ENCODE data around the gene CRABP1. TPM values are rescaled to one million over a fixed set of nuclear protein-coding genes. Genes with fewer than 3 reads are reported as not detected.

The CRABP1 gene
- total RNA-seq, 1 donor from 2014 or later = 320 TPM

GRCh38 chr15:78339559-78339958 is 594 bp upstream of the CRABP1 start:
- peaks cover 40% of the 10 kb centered on the region for H3K4me1 Mint-ChIP-seq
- Histone ChIP-seq H3K36me3 (no peaks in the 10 kb centered on the region), H4K20me1 (ENCODE audit: low read depth) (peaks cover 21% of the 10 kb centered on the region), H3K9ac (no peak overlapping the region), H3K27me3 (peaks cover 48% of the 10 kb centered on the region), H3K9me3 (ENCODE audit: low read depth) (no peaks in the 10 kb centered on the region), H2AFZ (replicated peaks) (no peak overlapping the region), H3K4me3 (peak overlapping the region; percentile 76), H3K4me2 (peak overlapping the region; percentile 95), H3K79me2 (ENCODE audit: low read depth) (peaks cover 23% of the 10 kb centered on the region), H3K4me1 (peaks cover 52% of the 10 kb centered on the region), H3K27ac (no peak overlapping the region), H3F3A (ENCODE audit: low read depth) (peaks cover 46% of the 10 kb centered on the region)
- H3K27me3 Mint-ChIP-seq (ENCODE audit: insufficient read depth, low read depth) = peaks cover 38% of the 10 kb centered on the region
- TF ChIP-seq CTCF (IDR thresholded peaks at IDR 0.05) (no peak), EZH2 (IDR thresholded peaks at IDR 0.05) (no peak), EZH2phosphoT487 (IDR thresholded peaks at IDR 0.05) (no peak)
- DNase-seq (ENCODE audit: low spot score) = no peak
- H3K9me3 Mint-ChIP-seq = no peaks in the 10 kb centered on the region
- peak overlapping the region; percentile 57 for H3K27ac Mint-ChIP-seq
- no peaks in the 10 kb centered on the region for H3K36me3 Mint-ChIP-seq
- peak overlapping the region; percentile 77 for H3K4me3 Mint-ChIP-seq

GRCh38 chr15:78341057-78341987 is 1.2 kb downstream of the CRABP1 start:
- peak; percentile 76 for DNase-seq (ENCODE audit: low spot score)
- no peak for TF ChIP-seq CTCF (IDR thresholded peaks at IDR 0.05)
- TF ChIP-seq EZH2phosphoT487 (IDR thresholded peaks at IDR 0.05) = peak; percentile 6
- TF ChIP-seq EZH2 (IDR thresholded peaks at IDR 0.05) = no peak
- H3K4me1 ChIP-seq = peaks cover 52% of the 10 kb centered on the region
- peaks cover 23% of the 10 kb centered on the region for H3K79me2 ChIP-seq (ENCODE audit: low read depth)
- Mint-ChIP-seq H3K4me3 (peak overlapping the region; percentile 77), H3K36me3 (no peaks in the 10 kb centered on the region), H3K27ac (no peak overlapping the region), H3K9me3 (no peaks in the 10 kb centered on the region), H3K27me3 (ENCODE audit: insufficient read depth, low read depth) (peaks cover 42% of the 10 kb centered on the region), H3K4me1 (peaks cover 47% of the 10 kb centered on the region)
- peaks cover 48% of the 10 kb centered on the region for H3K27me3 ChIP-seq
- H3K9ac ChIP-seq = no peak overlapping the region
- H3F3A ChIP-seq (ENCODE audit: low read depth) = peaks cover 46% of the 10 kb centered on the region
- no peak overlapping the region for H3K27ac ChIP-seq
- no peaks in the 10 kb centered on the region for H3K36me3 ChIP-seq
- peaks cover 21% of the 10 kb centered on the region for H4K20me1 ChIP-seq (ENCODE audit: low read depth)
- H3K4me2 ChIP-seq = peak overlapping the region; percentile 95
- peak overlapping the region; percentile 76 for H3K4me3 ChIP-seq
- no peaks in the 10 kb centered on the region for H3K9me3 ChIP-seq (ENCODE audit: low read depth)
- H2AFZ ChIP-seq (replicated peaks) = peak overlapping the region; percentile 66

- Histone ChIP-seq H3K27me3 (peaks cover 48% of the 10 kb centered on the region), H3K9me3 (ENCODE audit: low read depth) (no peaks in the 10 kb centered on the region), H3K4me2 (peak overlapping the region; percentile 95), H3K27ac (no peak overlapping the region), H3K4me3 (peak overlapping the region; percentile 76), H3K36me3 (no peaks in the 10 kb centered on the region), H3K79me2 (ENCODE audit: low read depth) (peaks cover 23% of the 10 kb centered on the region), H4K20me1 (ENCODE audit: low read depth) (peaks cover 21% of the 10 kb centered on the region), H3F3A (ENCODE audit: low read depth) (peaks cover 46% of the 10 kb centered on the region), H3K4me1 (peaks cover 52% of the 10 kb centered on the region), H2AFZ (replicated peaks) (no peak overlapping the region), H3K9ac (no peak overlapping the region)
- TF ChIP-seq EZH2phosphoT487 (IDR thresholded peaks at IDR 0.05) (no peak), EZH2 (IDR thresholded peaks at IDR 0.05) (no peak), CTCF (IDR thresholded peaks at IDR 0.05) (no peak)
- Mint-ChIP-seq H3K27ac (peak overlapping the region; percentile 37), H3K4me3 (peak overlapping the region; percentile 77), H3K27me3 (ENCODE audit: insufficient read depth, low read depth) (peaks cover 42% of the 10 kb centered on the region), H3K4me1 (peaks cover 53% of the 10 kb centered on the region), H3K36me3 (no peaks in the 10 kb centered on the region), H3K9me3 (no peaks in the 10 kb centered on the region)
- no peak for DNase-seq (ENCODE audit: low spot score)
Measured at GRCh38 chr15:78342021-78342420, 1.9 kb downstream of the CRABP1 start.
